Naive B cell (primary cell): ENCODE measurements around the gene RIPK4. TPM values are rescaled to one million over a fixed set of nuclear protein-coding genes. Genes with fewer than 3 reads are reported as not detected.

Experiments
- ATAC-seq, 2 donors: fragments of 150-1000 bp; cut with Tn5 transposase; 2 replicates each; pipeline ENCODE4 v1.10.0; 2021; ENCODE audit warnings: low read depth in 2 of 2, mild to moderate bottlenecking in 2 of 2, moderate library complexity in 2 of 2
- DNase-seq: peaks from one replicate; pipeline ENCODE4 v3.0.0; 2022
- H3K27ac Mint-ChIP-seq, 6 donors: one replicate each; pipeline ENCODE4 v1.8.0; 2020 to 2022; ENCODE audit warnings: mild to moderate bottlenecking in 6 of 6, mixed read lengths in 6 of 6, moderate library complexity in 5 of 6, inconsistent platforms in 2 of 6
- H3K27me3 Mint-ChIP-seq, 3 donors: one replicate each; pipeline ENCODE4 v1.8.0; 2021 to 2022; ENCODE audit warnings: mixed read lengths in 3 of 3, mild to moderate bottlenecking in 1 of 3
- H3K36me3 Mint-ChIP-seq, 2 donors: one replicate each; pipeline ENCODE4 v1.8.0; 2020 to 2022; ENCODE audit warnings: mixed read lengths in 2 of 2, inconsistent platforms in 1 of 2, mild to moderate bottlenecking in 1 of 2
- H3K4me1 Mint-ChIP-seq, 3 donors: one replicate each; pipeline ENCODE4 v1.8.0; 2020 to 2022; ENCODE audit warnings: mixed read lengths in 3 of 3, inconsistent platforms in 1 of 3, mild to moderate bottlenecking in 1 of 3, moderate library complexity in 1 of 3
- H3K4me3 Mint-ChIP-seq, 8 donors: one replicate each; pipeline ENCODE4 v1.8.0; 2020 to 2022; ENCODE audit warnings: mild to moderate bottlenecking in 8 of 8, mixed read lengths in 8 of 8, moderate library complexity in 8 of 8, inconsistent platforms in 2 of 8
- H3K9me3 Mint-ChIP-seq, 7 donors: one replicate each; pipeline ENCODE4 v1.8.0; 2020 to 2022; ENCODE audit warnings: mixed read lengths in 7 of 7, mild to moderate bottlenecking in 5 of 7, inconsistent platforms in 2 of 7, moderate library complexity in 1 of 7
- polyA plus RNA-seq, 6 donors: library from polyadenylated mRNA; unstranded; fragments of 300-500 nt; fragmentation: Illumina TruSeq; gene quantifications; one replicate each; pipeline ENCODE4 v1.2.3, GENCODE V29; 2021; ENCODE audit warnings: low read depth in 6 of 6

RIPK4 gene
- not detected for polyA plus RNA-seq

DNA sequence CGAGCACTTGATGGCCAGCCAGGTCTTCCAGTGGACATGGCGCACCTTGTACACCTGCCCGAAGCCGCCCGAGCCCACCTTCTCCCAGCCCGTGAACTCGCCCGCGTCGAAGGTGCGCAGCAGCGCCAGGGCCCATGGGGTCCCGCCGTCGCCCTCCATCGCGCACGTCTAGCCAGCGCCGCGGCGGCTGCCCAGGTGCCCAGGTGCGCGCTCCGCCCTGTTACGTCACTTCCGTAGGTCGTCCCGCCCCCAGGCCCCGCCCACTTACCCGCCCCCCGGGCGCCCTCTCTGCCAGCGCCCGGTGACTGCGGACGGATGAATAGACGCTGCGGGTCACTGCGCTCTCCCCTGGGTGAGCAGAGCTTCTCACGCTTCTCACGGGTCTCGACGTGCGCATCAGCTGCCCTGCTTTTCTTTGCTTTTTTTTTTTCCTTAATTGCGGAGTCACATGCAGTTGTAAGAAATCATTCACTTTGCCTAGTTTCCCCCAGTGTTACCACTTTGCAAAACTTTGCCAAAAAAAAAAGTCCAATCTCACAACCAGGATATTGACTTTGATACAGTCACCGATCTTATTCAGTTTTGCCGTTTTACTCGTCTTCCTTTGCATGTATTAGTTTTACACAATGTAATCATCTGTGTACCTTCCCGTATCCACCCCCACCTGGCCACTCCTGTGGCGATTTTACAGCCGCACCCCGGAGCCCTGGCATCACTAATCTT, at the start of gene RIPK4:
Gene RIPK4, minus strand, starts transcription at position 170 of the 723 bp plus-strand sequence. Its CDS starts 11 bp downstream, at position 159.
- peak within 1 kb of the TSS; percentile 66 to 89 (median 84) for H3K4me3 Mint-ChIP-seq
- H3K36me3 Mint-ChIP-seq: peaks cover 8 to 9% of the 10 kb centered on the region in 2 donors
- H3K27me3 Mint-ChIP-seq: peaks cover 74 to 91% (median 87%) of the 10 kb centered on the region in 3 donors
- H3K9me3 Mint-ChIP-seq: peaks cover 0 to 8% (median 5%) of the 10 kb centered on the region in 7 donors
- peaks cover 28 to 45% (median 34%) of the 10 kb centered on the region in 3 donors for H3K4me1 Mint-ChIP-seq
- peak; percentile 61 to 72 for ATAC-seq
- DNase-seq: no peak
- peak within 1 kb of the TSS in 5 of 6 donors; percentile 19 to 91 (median 57) for H3K27ac Mint-ChIP-seq

DNA sequence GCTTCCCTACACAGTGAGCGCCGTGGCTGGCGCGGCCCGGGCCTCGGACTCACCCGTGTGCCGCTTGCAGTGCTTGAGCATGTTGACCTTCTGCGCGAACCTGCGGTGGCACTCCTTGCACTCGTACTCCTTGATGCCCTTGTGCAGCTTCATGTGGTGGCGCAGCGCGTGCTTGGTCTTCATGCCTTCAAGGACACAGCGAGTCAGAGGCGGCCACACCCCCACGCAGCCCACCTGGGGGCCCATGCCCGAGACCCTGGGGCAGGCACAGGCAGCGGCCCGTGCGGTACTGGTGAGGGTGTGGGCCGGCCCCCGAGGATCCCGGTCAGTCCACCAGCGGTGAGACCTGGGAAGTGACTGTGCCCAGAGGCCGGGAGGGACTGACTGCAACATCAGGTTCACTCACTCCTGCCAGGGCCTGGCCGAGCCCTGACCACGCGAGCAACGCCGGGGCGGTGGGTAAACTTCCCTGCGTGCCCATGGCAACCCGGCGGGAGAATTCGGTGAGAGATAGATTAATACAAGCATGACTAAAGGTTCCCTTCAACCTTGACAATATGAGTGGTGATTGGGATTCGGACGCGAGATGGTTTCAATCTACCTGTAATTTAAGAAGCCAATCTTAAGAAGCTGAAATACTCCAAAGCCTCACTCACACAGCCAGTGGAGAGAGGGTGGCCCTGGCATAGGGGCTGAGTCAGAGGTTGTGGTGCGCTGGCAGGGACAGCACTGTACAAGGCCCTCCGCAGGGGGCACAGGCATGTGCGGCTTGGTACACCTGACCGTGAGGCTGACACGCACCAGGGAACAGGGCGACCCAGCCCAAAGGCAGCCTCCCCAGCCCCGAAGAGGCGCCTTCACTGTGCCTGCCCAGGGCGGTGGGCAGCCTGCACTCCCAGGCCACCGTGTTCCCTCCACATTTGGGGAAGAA, 49.1 kb upstream of the RIPK4 start:
- ATAC-seq: no peak
- H3K27ac Mint-ChIP-seq: no peak overlapping the region
- no peaks in the 10 kb centered on the region for H3K9me3 Mint-ChIP-seq
- no peak overlapping the region for H3K4me3 Mint-ChIP-seq
- DNase-seq: no peak
- H3K4me1 Mint-ChIP-seq: peaks cover 8 to 10% (median 10%) of the 10 kb centered on the region in 3 donors
- H3K27me3 Mint-ChIP-seq: no peaks in the 10 kb centered on the region
- peaks cover 11% of the 10 kb centered on the region in 2 donors for H3K36me3 Mint-ChIP-seq

DNA sequence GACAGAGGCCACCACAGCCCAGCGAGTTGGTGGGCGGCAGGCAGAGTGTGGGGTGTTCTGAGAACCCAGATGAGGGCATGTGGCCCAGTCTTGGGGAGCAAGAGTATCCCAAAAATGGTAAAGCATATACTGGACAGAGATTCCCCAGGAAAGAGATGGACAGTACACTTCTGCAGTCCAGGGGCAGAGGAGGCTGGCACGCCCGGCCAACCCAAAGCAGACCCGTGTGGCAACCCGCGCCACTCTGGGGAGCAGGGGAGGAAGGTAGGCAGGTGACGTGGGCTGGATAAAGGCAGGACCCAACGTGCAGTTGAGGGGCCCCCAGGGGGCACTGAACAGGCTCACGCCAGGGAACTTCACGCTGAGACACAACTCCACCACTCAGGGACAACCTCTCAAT, 46.4 kb upstream of the RIPK4 start:
- Mint-ChIP-seq H3K27me3 (no peaks in the 10 kb centered on the region), H3K4me3 (no peak overlapping the region), H3K27ac (no peak overlapping the region), H3K4me1 (peaks cover 8 to 10% (median 10%) of the 10 kb centered on the region in 3 donors), H3K9me3 (no peaks in the 10 kb centered on the region), H3K36me3 (peaks cover 10 to 17% of the 10 kb centered on the region in 2 donors)
- DNase-seq (no peak), ATAC-seq (no peak)

DNA sequence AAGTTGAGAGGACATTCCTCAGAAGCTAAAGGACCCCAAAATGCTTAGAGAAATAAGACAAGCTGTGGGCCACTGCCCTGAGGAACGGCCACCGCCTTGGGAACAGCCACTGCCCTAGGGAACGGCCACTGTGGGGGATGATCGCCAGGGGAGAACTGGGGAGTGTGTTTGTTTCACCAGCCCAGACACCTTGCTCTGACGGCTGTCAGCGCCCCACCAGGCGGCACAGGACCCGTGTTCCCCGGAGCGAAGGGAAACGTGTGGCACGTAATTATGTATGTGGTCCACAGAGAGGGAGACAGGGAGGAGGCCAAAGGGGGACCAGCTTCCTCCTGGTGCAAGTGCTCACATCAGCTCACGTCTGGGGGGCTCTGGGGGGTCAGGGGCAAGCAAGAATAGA, 45.8 kb upstream of the RIPK4 start:
- H3K27me3 Mint-ChIP-seq: no peaks in the 10 kb centered on the region
- no peak overlapping the region for H3K27ac Mint-ChIP-seq
- ATAC-seq (no peak), DNase-seq (no peak)
- H3K9me3 Mint-ChIP-seq: no peaks in the 10 kb centered on the region
- H3K36me3 Mint-ChIP-seq: peaks cover 12 to 19% of the 10 kb centered on the region in 2 donors
- peaks cover 8 to 10% (median 10%) of the 10 kb centered on the region in 3 donors for H3K4me1 Mint-ChIP-seq
- H3K4me3 Mint-ChIP-seq: no peak overlapping the region

DNA sequence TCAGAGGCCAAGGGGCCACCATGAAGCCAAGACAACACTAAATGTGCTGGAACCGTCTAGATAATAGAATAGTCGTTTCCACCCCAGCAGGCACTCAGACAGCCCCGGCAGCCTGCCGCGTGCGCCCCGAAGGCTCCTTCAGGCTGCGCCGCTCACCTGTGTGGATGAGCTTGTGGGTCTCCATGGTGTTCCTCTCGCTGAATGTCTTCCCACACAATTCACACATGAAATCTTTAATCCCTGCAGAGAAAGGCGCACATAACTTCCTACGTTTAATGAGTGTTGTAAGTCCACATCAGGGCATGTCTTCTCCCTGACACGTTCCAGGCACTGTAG, 43.7 kb upstream of the RIPK4 start:
- Mint-ChIP-seq H3K9me3 (peaks cover 0 to 6% (median 0%) of the 10 kb centered on the region in 7 donors), H3K27ac (no peak overlapping the region), H3K27me3 (no peaks in the 10 kb centered on the region), H3K4me1 (peaks cover 4 to 6% (median 6%) of the 10 kb centered on the region in 3 donors), H3K36me3 (peaks cover 23 to 32% of the 10 kb centered on the region in 2 donors), H3K4me3 (no peak overlapping the region)
- DNase-seq (no peak), ATAC-seq (no peak)

DNA sequence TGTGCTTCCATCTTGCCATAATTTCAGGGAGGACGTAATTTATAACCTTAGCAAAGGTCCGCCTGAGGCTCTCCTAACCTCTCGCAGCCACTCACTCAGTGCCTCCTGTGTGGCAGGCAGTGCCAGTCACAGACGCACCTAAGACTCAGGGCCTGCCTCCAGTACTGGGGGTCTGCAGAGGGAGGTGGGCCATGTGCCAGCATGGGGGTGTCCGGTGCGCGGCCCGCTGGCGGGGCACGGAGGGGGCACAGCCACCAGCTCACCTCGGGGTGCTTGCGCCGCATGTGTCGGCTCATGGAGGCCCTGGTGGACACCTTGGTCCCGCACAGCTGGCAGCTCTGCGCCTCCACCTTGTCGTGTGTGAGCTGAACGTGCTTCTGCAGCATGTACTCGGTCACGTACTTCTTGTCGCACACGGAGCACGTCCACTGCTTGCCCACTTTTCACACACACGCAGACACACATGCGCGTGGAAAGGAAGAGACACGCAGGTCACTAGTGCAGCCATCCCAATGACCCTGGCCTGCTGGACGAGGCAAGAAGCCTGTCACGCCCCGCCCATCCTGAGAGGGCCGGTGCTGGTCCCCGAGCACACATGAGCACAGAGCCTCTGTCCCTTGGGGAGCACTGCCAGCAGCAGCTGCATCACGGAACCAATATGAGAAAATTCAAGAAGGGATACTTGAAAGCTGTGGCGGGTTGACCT, 43.2 kb upstream of the RIPK4 start:
- peaks cover 20 to 30% of the 10 kb centered on the region in 2 donors for H3K36me3 Mint-ChIP-seq
- H3K27ac Mint-ChIP-seq: no peak overlapping the region
- H3K4me1 Mint-ChIP-seq: peaks cover 5 to 6% (median 6%) of the 10 kb centered on the region in 3 donors
- ATAC-seq (no peak), DNase-seq (no peak)
- H3K27me3 Mint-ChIP-seq: no peaks in the 10 kb centered on the region
- peaks cover 0 to 6% (median 0%) of the 10 kb centered on the region in 7 donors for H3K9me3 Mint-ChIP-seq
- no peak overlapping the region for H3K4me3 Mint-ChIP-seq

DNA sequence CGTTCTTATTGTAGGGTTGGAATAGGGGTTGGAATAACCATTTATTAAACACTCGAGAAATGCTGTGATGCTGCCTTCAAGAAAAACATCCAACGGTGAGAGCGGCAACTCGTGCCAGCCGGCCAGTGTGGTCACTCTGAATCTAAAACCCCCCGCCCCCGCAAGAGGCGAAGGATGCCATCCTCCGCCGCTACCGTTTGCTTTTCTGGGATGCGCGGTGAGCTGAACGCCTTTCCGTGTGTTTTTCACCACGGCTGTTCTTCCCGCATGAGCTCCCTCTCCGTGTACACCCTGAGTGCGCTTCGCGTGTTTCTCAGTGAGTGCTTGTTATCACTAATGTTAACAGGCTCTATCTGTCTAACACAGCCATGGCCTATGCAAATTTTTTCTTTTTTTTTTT, 42.0 kb upstream of the RIPK4 start:
- Mint-ChIP-seq H3K27ac (no peak overlapping the region), H3K4me3 (no peak overlapping the region), H3K36me3 (peaks cover 19 to 24% of the 10 kb centered on the region in 2 donors), H3K4me1 (peaks cover 5 to 6% (median 6%) of the 10 kb centered on the region in 3 donors), H3K9me3 (peaks cover 0 to 6% (median 0%) of the 10 kb centered on the region in 7 donors), H3K27me3 (no peaks in the 10 kb centered on the region)
- no peak for ATAC-seq
- DNase-seq: no peak

DNA sequence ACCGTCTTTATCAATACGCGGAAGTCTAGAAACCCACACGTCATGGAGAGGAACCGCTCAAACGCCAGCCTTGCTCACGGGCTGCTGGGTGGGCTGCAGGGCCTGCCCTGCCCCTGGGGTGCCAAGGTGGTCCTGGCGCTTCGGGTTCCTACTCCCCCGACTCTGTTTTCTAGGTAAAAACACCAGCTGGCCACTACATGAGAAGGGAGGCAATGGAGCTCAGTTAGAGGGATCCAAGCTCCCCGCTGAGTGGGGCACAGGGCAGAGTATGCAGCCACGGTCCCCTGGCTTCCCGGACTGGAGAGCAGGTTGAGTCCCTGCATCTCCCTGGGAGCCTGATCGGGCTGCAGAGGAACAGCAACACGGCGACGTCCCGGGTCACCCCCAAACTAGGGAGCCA, 41.2 kb upstream of the RIPK4 start:
- H3K27ac Mint-ChIP-seq: no peak overlapping the region
- DNase-seq: no peak
- H3K27me3 Mint-ChIP-seq: no peaks in the 10 kb centered on the region
- H3K4me3 Mint-ChIP-seq: no peak overlapping the region
- H3K36me3 Mint-ChIP-seq: peaks cover 19 to 24% of the 10 kb centered on the region in 2 donors
- peaks cover 0 to 6% (median 0%) of the 10 kb centered on the region in 7 donors for H3K9me3 Mint-ChIP-seq
- no peak for ATAC-seq
- peaks cover 5 to 6% (median 6%) of the 10 kb centered on the region in 3 donors for H3K4me1 Mint-ChIP-seq

DNA sequence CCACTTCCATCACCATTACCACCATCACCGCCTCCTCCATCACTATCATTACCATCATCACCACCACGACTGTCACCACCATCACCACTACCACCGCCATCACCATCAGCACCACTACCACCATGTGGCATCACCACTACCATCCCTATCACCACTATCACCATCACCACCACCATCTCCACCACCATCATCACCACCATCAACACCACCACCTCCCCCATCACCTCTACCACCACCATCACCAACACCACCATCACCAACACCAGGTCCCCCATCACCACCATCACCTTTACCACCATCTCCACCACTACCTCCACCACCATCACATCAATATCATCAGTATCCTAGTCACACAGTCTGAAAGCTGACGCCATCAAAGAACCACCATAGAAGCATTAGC, 39.9 kb upstream of the RIPK4 start:
- peaks cover 0 to 6% (median 0%) of the 10 kb centered on the region in 7 donors for H3K9me3 Mint-ChIP-seq
- H3K4me3 Mint-ChIP-seq: peak overlapping the region in 1 of 8 donors; percentile 30
- H3K27me3 Mint-ChIP-seq: no peaks in the 10 kb centered on the region
- no peak for DNase-seq
- H3K27ac Mint-ChIP-seq: peak overlapping the region in 2 of 6 donors; percentile 37 to 81
- H3K4me1 Mint-ChIP-seq: peaks cover 5 to 6% (median 6%) of the 10 kb centered on the region in 3 donors
- peaks cover 19 to 24% of the 10 kb centered on the region in 2 donors for H3K36me3 Mint-ChIP-seq
- no peak for ATAC-seq

DNA sequence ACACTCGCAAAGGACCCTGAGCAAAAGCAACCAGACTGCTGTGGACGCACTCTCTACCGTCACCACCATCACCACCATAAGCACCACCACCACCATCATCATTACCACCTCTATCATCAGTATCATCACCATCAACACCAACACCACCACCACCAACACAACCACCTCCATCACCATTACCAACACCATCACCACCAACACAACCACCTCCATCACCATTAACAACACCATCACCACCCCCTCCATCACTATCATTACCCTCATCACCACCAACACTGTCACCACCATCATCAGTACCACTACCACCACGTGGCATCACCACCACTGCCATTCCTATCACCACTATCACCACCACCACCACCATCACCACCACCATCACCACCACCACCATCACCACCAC, 38.8 kb upstream of the RIPK4 start:
- H3K4me1 Mint-ChIP-seq: peaks cover 5 to 6% (median 6%) of the 10 kb centered on the region in 3 donors
- ATAC-seq (no peak), DNase-seq (no peak)
- peaks cover 0 to 6% (median 0%) of the 10 kb centered on the region in 7 donors for H3K9me3 Mint-ChIP-seq
- no peak overlapping the region for H3K27ac Mint-ChIP-seq
- H3K36me3 Mint-ChIP-seq: peaks cover 18 to 24% of the 10 kb centered on the region in 2 donors
- no peaks in the 10 kb centered on the region for H3K27me3 Mint-ChIP-seq
- peak overlapping the region in 1 of 8 donors; percentile 18 for H3K4me3 Mint-ChIP-seq

DNA sequence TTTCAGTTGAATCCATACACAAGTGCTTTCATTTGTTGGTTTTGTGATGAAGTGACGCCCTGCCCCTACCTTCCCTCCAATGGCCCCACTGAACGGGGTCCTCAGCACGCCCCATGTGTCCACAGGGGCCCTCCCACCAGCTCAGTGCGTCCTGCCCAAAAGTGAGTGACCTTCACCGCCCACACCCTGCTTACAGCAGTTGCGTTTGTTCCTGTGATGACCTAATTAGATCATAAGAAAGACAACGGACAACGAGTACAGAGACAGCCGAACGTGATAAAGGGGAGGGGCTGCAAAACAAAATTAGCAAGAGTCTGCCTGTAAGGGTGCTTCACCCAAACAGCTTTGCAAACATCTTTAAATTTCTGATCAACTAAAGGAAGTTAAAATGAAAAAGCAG, 38.2 kb upstream of the RIPK4 start:
- no peak overlapping the region for H3K27ac Mint-ChIP-seq
- H3K4me1 Mint-ChIP-seq: peaks cover 5 to 6% (median 6%) of the 10 kb centered on the region in 3 donors
- peaks cover 15 to 24% of the 10 kb centered on the region in 2 donors for H3K36me3 Mint-ChIP-seq
- no peaks in the 10 kb centered on the region for H3K27me3 Mint-ChIP-seq
- H3K4me3 Mint-ChIP-seq: no peak overlapping the region
- ATAC-seq: no peak
- peaks cover 0 to 6% (median 0%) of the 10 kb centered on the region in 7 donors for H3K9me3 Mint-ChIP-seq
- DNase-seq: no peak

DNA sequence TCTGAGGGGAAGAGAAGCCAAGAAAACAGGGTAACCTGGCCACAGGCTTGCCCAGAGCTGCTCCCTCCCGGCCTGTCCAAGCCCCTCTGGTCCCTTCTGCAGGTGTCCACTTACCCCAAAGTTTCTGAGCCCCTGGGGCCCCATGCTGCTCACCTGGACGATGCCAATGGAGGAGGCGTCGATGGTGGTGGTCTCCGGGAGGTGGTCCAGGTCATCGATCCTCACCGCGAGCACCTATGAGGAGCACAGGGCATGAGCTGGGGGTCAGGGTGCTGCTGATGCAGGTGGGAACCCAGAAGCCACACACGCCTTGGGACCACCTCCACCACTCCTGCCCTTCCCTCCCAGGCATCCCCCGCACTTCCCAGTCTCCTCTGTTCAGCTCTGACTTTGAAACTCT, 37.5 kb upstream of the RIPK4 start:
- H3K4me1 Mint-ChIP-seq: peaks cover 5 to 6% (median 6%) of the 10 kb centered on the region in 3 donors
- no peak overlapping the region for H3K4me3 Mint-ChIP-seq
- ATAC-seq: no peak
- no peaks in the 10 kb centered on the region for H3K27me3 Mint-ChIP-seq
- no peak for DNase-seq
- H3K27ac Mint-ChIP-seq: peak overlapping the region in 2 of 6 donors; percentile 32 to 33
- peaks cover 0 to 6% (median 0%) of the 10 kb centered on the region in 7 donors for H3K9me3 Mint-ChIP-seq
- peaks cover 15 to 24% of the 10 kb centered on the region in 2 donors for H3K36me3 Mint-ChIP-seq

DNA sequence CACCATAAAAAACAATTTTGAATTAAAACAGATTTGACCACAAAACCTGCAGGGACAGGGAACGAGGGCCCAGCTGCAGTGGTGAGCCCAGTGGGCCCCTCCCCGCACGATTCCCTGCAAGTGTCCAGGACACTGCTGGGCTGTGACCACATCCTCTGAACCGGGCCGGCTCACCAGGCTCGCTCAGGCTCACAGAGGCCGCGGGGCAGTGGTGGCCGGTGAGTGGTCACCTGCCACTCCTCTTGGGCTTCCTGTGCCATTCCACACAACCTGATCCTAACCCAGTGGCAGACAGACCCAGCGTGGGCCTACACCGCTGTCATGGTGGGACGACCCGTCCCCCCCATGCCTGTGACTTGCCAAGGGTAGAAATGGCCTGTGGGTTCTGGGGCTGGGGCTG, 36.5 kb upstream of the RIPK4 start:
- Mint-ChIP-seq H3K27me3 (no peaks in the 10 kb centered on the region), H3K9me3 (peaks cover 0 to 6% (median 0%) of the 10 kb centered on the region in 7 donors), H3K4me3 (no peak overlapping the region), H3K4me1 (peaks cover 5 to 6% (median 6%) of the 10 kb centered on the region in 3 donors), H3K36me3 (peaks cover 15 to 24% of the 10 kb centered on the region in 2 donors), H3K27ac (no peak overlapping the region)
- ATAC-seq (no peak), DNase-seq (no peak)
